22Rv1 (cell line): ENCODE measurements around the gene PRPSAP1.

Experiments used
- CTCF ChIP-seq: fragments of 450-650 bp; IDR thresholded peaks from 2 replicates; pipeline ENCODE4 v1.5.1; 2017; ENCODE audit warnings: mild to moderate bottlenecking
- ZFX ChIP-seq: fragments of 450-650 bp; IDR thresholded peaks from 2 replicates; pipeline ENCODE4 v1.6.1; 2017; ENCODE audit warnings: antibody characterized with exemption, borderline replicate concordance

- TF ChIP-seq CTCF (no peak), ZFX (no peak)
Measured at GRCh38 chr17:76264425-76264754, 89.3 kb downstream of the PRPSAP1 start.
